Bronchial epithelial cell (primary cell): ENCODE results near the gene GABARAPL1. TPM values are rescaled to one million over a fixed set of nuclear protein-coding genes. Genes with fewer than 3 reads are reported as not detected.
"Not testable (repeated sequence)": the region's sequence is repeated elsewhere in the genome, so short reads cannot be mapped to it uniquely, and the experiment has no call there.

Experiments used
- DNase-seq: peaks from one replicate; pipeline ENCODE4 v3.0.0-alpha.2; 2010; ENCODE audit warnings: low read depth
- FAIRE-seq: peaks from 2 replicates; lab custom pipeline; 2011; peaks lifted over from hg19 to GRCh38; lab: Jason Lieb, UNC
- H3K27me3 ChIP-seq: 2 replicates; pipeline ENCODE4 v1.5.1; 2011; ENCODE audit warnings: low read length; ENCODE audit not compliant: control insufficient read depth, insufficient read depth
- H3K36me3 ChIP-seq: 2 replicates; pipeline ENCODE4 v1.5.1; 2011; ENCODE audit warnings: low read length; ENCODE audit not compliant: control insufficient read depth, insufficient read depth
- H3K4me3 ChIP-seq: 2 replicates; pipeline ENCODE4 v1.5.1; 2011; ENCODE audit warnings: mild to moderate bottlenecking, low read depth, low read length, control low read depth
- total RNA-seq: library from RNA; depleted of rRNA; stranded (reverse); fragments of >200 nt; gene quantifications from 2 replicates; pipeline ENCODE4 v1.2.1, GENCODE V29; 2014
- TF ChIP-seq, protein P1 (sequence below): IDR thresholded peaks from 2 replicates; pipeline ENCODE4 v1.5.1; 2011; ENCODE audit warnings: mild to moderate bottlenecking, moderate library complexity, low read length, control low read depth, inconsistent platforms; ENCODE audit not compliant: insufficient read depth, severe bottlenecking

Gene GABARAPL1
- total RNA-seq, 1 donor from 2014 or later, result 21.3 TPM

DNA sequence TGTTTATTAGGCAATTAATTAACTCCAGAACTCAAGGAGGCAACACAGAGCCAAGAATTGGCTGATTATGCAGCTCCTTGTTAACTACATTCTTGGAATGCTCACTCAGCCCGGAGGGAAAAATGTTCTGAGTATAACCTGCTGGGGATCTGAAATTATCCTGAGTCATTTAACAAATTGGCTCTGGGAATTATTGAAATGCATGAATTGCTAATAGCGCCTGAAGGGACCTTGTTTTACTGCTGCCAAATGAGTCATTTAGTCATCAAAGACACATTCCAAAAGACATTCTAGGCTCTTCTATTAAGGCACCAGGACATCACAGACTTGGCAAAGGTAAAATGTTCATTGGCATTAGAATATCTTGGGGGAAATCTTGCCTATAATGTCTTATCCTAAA lies 20.8 kb upstream of the GABARAPL1 start:
- Histone ChIP-seq H3K27me3 (no peaks in the 10 kb centered on the region), H3K4me3 (no peak overlapping the region), H3K36me3 (no peaks in the 10 kb centered on the region)
- TF ChIP-seq, protein P1, sequence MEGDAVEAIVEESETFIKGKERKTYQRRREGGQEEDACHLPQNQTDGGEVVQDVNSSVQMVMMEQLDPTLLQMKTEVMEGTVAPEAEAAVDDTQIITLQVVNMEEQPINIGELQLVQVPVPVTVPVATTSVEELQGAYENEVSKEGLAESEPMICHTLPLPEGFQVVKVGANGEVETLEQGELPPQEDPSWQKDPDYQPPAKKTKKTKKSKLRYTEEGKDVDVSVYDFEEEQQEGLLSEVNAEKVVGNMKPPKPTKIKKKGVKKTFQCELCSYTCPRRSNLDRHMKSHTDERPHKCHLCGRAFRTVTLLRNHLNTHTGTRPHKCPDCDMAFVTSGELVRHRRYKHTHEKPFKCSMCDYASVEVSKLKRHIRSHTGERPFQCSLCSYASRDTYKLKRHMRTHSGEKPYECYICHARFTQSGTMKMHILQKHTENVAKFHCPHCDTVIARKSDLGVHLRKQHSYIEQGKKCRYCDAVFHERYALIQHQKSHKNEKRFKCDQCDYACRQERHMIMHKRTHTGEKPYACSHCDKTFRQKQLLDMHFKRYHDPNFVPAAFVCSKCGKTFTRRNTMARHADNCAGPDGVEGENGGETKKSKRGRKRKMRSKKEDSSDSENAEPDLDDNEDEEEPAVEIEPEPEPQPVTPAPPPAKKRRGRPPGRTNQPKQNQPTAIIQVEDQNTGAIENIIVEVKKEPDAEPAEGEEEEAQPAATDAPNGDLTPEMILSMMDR, result no peak
- peak; percentile 75 for DNase-seq
- no peak for FAIRE-seq

DNA sequence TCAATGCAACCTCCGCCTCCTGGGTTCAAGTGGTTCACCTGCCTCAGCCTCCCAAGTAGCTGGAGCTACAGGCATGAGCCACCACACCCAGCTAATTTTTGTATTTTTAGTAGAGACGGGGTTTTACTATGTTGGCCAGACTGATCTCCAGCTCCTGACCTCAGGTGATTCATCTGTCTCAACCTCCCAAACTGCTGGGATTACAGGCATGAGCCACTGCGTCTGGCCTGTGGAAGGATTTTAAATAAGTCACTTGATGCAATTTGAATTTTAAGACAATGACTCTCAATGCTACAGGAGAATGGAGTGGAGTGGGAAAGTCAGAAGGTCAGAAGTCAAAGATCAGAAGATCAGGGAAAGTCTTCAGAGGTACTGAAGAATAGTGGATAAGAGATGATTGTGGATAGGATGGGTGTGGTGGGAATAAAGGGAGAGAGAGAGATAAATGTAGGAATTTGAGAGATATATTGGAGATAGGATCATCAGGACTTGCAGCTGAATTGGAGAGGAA lies 18.5 kb upstream of the GABARAPL1 start:
- TF ChIP-seq, protein P1, result no peak
- FAIRE-seq, result no peak
- Histone ChIP-seq H3K36me3 (no peaks in the 10 kb centered on the region), H3K4me3 (no peak overlapping the region), H3K27me3 (no peaks in the 10 kb centered on the region)
- no peak for DNase-seq

DNA sequence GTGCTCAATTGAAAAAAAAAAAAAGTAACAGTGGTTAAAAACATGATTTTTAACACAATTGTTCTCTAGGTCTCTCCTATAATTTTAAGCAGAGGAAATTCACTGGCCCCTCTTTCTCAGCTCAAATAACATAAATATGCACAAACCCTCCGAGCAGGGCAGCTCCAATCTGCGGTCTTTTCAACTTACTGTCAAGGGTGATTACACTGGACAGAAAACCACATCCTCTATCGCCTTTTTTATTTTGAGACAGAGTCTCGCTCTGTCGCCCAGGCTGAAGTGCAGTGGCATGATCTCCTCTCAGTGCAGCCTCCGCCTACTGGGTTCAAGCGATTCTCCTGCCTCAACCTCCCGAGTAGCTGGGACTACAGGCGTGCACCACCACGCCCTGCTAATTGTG lies 16.5 kb upstream of the GABARAPL1 start:
- Histone ChIP-seq H3K27me3 (no peaks in the 10 kb centered on the region), H3K36me3 (no peaks in the 10 kb centered on the region), H3K4me3 (no peak overlapping the region)
- no peak for DNase-seq
- no peak for FAIRE-seq
- TF ChIP-seq, protein P1, result no peak

DNA sequence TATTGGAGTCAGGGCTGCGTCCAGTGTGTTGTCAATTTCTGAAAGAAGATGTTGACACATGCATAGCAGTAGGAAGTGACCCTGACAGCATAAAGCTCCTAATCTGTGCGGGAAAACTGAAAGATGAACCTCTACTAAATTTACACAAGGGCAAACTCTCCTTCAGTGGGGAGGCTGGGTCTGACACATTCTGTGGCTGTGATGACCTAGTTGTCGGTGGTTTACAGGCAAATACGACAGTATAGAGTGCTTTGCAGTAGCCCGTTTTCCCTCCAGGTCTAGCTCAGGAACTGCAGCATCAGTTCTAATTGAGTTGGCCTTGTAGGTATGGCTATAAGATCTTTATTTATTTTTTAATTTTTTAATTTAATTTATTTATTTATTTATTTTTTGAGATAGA lies 14.8 kb upstream of the GABARAPL1 start:
- Histone ChIP-seq H3K36me3 (no peaks in the 10 kb centered on the region), H3K4me3 (no peak overlapping the region), H3K27me3 (no peaks in the 10 kb centered on the region)
- TF ChIP-seq, protein P1, result no peak
- DNase-seq (no peak), FAIRE-seq (no peak)

DNA sequence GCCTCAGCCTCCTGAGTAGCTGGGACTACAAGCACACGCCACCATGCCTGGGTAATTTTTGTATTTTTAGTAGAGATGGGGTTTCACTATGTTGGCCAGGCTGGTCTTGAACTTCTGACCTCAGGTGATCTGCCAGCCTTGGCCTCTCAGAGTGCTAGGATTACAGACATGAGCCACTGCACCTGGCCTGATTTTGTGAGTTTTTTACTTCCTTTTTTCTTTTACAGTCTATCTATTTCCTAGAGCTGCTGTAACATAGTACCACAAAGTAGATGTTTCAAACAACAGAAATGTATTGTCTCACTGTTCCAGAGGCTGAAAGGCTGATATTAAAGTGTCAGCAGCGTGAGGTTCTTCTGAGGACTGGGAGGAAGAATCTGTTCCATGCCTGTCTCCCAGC lies 8.2 kb upstream of the GABARAPL1 start:
- not testable (repeated sequence) for FAIRE-seq, H3K4me3 ChIP-seq

DNA sequence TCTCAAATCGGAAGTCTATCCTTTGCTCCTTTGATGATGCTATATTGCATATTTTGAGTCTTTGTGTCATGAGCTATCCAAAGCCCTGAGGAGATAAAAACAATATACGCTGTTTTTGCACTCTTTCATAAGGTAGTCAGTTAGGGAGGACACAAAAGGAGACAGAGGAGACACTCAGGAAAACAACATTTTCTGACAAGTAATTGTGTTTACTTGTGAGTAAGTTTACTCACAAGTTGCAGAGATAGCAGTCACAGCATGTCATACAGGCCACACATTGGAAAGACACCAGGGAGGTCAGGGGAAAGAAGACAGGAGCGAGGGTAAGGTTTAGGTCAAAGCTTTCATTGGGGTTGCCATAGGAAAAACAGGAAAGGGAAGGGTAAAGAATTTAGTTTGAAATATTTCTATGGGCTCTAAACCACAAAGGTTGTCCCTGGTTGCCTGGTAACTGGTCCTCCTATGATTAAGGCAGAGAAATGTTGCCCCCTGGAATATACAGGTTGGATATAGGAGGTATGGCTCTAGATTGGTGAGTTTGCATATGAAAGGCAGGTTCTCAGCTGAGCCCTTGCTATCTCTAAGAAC lies 7.4 kb upstream of the GABARAPL1 start:
- Histone ChIP-seq H3K36me3 (no peaks in the 10 kb centered on the region), H3K4me3 (no peak overlapping the region), H3K27me3 (no peaks in the 10 kb centered on the region)
- peak; percentile 37 for DNase-seq
- TF ChIP-seq, protein P1, result no peak
- peak; percentile 40 for FAIRE-seq

More for the DNA sequence above, 8.2 kb upstream of the GABARAPL1 start:
- not testable (repeated sequence) for H3K36me3 ChIP-seq, H3K27me3 ChIP-seq, DNase-seq
